Endothelial cell of umbilical vein (primary cell): Measurements from ENCODE around the gene ZNF526. TPM values are rescaled to one million over a fixed set of nuclear protein-coding genes. Genes with fewer than 3 reads are reported as not detected.

Source experiments
- BruUV-seq: library from RNA; stranded (reverse); fragments of 400-500 nt; replicated peaks from 2 replicates; lab custom pipeline; 2021; lab: Mats Ljungman, UMichigan
- CTCF ChIA-PET: fragments of 300-600, 350-600 bp; sonication (Branson Sonifier 250); formaldehyde crosslinking; loops from one replicate; lab custom pipeline; 2021; ENCODE audit warnings: antibody characterized with exemption, inconsistent platforms; lab: Charles Lee
- POLR2A ChIA-PET: fragments of 300-600, 350-600 bp; sonication (Branson Sonifier 250); formaldehyde crosslinking; loops from one replicate; lab custom pipeline; 2021; ENCODE audit warnings: antibody characterized with exemption, inconsistent platforms; lab: Charles Lee
- DNase-seq: peaks from one replicate; pipeline ENCODE4 v3.0.0-alpha.2; 2011; ENCODE audit warnings: low read depth, low spot score
- FAIRE-seq: peaks from 2 replicates; lab custom pipeline; 2011; peaks lifted over from hg19 to GRCh38; lab: Jason Lieb, UNC
- H2AFZ ChIP-seq: 2 replicates; pipeline ENCODE4 v1.6.0; 2012; ENCODE audit warnings: low read depth, low read length, control low read depth, inconsistent platforms
- H3K27ac ChIP-seq: 2 replicates; pipeline ENCODE4 v1.5.1; 2011; ENCODE audit warnings: low read depth, mild to moderate bottlenecking, control low read depth, low read length, moderate library complexity; ENCODE audit not compliant: insufficient read depth
- H3K27me3 ChIP-seq, 2 experiments: 2 replicates each; pipeline versions ENCODE4 v1.6.0 to v1.6.1; 2011; ENCODE audit warnings: low read length in 2 of 2, mixed read lengths in 1 of 2; ENCODE audit not compliant: control insufficient read depth in 2 of 2, insufficient read depth in 2 of 2
- H3K36me3 ChIP-seq, 2 experiments: 2 replicates in 1 of 2; 3 replicates in 1 of 2; pipeline ENCODE4 v1.5.1; 2011; ENCODE audit warnings: low read length in 2 of 2, mild to moderate bottlenecking in 1 of 2, moderate library complexity in 1 of 2; ENCODE audit not compliant: control insufficient read depth in 2 of 2, insufficient read depth in 2 of 2; ENCODE audit errors: extremely low read depth in 1 of 2
- H3K4me1 ChIP-seq: 3 replicates; pipeline ENCODE4 v1.5.1; 2011; ENCODE audit warnings: mild to moderate bottlenecking, low read length; ENCODE audit not compliant: control insufficient read depth, insufficient read depth; ENCODE audit errors: extremely low read depth
- H3K4me2 ChIP-seq: 2 replicates; pipeline ENCODE4 v1.6.1; 2011; ENCODE audit warnings: low read length, control low read depth, mixed read lengths; ENCODE audit not compliant: insufficient read depth
- H3K4me3 ChIP-seq, 3 experiments: fragments of 200-600 bp in 1 of 3; sonication (generic), shearing (Covaris generic) in 1 of 3; replicated peaks in 1 of 3; 2 replicates each; pipeline ENCODE4 v1.5.1; 2011 to 2016; ENCODE audit warnings: control low read depth in 3 of 3, low read length in 3 of 3, mild to moderate bottlenecking in 2 of 3, inconsistent platforms in 1 of 3, low read depth in 1 of 3, moderate library complexity in 1 of 3; ENCODE audit not compliant: insufficient read depth in 1 of 3
- H3K79me2 ChIP-seq: 2 replicates; pipeline ENCODE4 v1.6.0; 2012; ENCODE audit warnings: low read length, inconsistent platforms; ENCODE audit not compliant: control insufficient read depth, insufficient read depth
- H3K9ac ChIP-seq: replicated peaks from 2 replicates; pipeline ENCODE3; 2011; ENCODE audit warnings: low read length, control low read depth; ENCODE audit not compliant: insufficient read depth; ENCODE audit errors: extremely low read depth
- H3K9me1 ChIP-seq: replicated peaks from 3 replicates; pipeline ENCODE4 v1.6.0; 2011; ENCODE audit warnings: mild to moderate bottlenecking, low read length; ENCODE audit not compliant: control insufficient read depth, insufficient read depth; ENCODE audit errors: extremely low read depth
- H3K9me3 ChIP-seq: replicated peaks from 2 replicates; pipeline ENCODE4 v1.5.1; 2012; ENCODE audit warnings: low read length, inconsistent platforms; ENCODE audit not compliant: control insufficient read depth, insufficient read depth
- H4K20me1 ChIP-seq: replicated peaks from 2 replicates; pipeline ENCODE3; 2011; ENCODE audit warnings: mild to moderate bottlenecking, low read length; ENCODE audit not compliant: control insufficient read depth, insufficient read depth; ENCODE audit errors: extremely low read depth
- EZH2 ChIP-seq: IDR thresholded peaks from 2 replicates; pipeline ENCODE4 v1.6.1; 2012; ENCODE audit warnings: borderline replicate concordance, low read depth, mild to moderate bottlenecking, moderate library complexity, low read length, inconsistent platforms; ENCODE audit not compliant: severe bottlenecking
- FOS ChIP-seq: IDR thresholded peaks from 2 replicates; pipeline ENCODE4 v1.6.1; 2011; ENCODE audit warnings: mild to moderate bottlenecking, low read length, moderate library complexity, borderline replicate concordance; ENCODE audit not compliant: insufficient read depth
- GATA2 ChIP-seq: IDR thresholded peaks from 2 replicates; pipeline ENCODE4 v1.7.0; 2011; ENCODE audit warnings: low read depth, mild to moderate bottlenecking, moderate library complexity, mixed read lengths, low read length; ENCODE audit not compliant: insufficient read length, insufficient read depth
- JUN ChIP-seq: IDR thresholded peaks from 2 replicates; pipeline ENCODE4 v1.6.1; 2011; ENCODE audit warnings: borderline replicate concordance, low read depth; ENCODE audit not compliant: insufficient read length, insufficient read depth
- MYC ChIP-seq: IDR thresholded peaks from one replicate; pipeline ENCODE4 v1.6.1; 2011; ENCODE audit warnings: mild to moderate bottlenecking, low read depth, low read length
- POLR2A ChIP-seq: IDR thresholded peaks from 2 replicates; pipeline ENCODE4 v1.6.1; 2012; ENCODE audit warnings: low read depth, mild to moderate bottlenecking, control low read depth, low read length
- POLR2AphosphoS5 ChIP-seq: IDR thresholded peaks from 2 replicates; pipeline ENCODE4 v1.6.1; 2012; ENCODE audit warnings: low read depth, mild to moderate bottlenecking, control low read depth, low read length, moderate library complexity; ENCODE audit not compliant: insufficient read depth
- dilution Hi-C: fragments of 300-500 bp; cut with MboI; formaldehyde crosslinking; loops from one replicate; pipeline ENCODE4 v1.15.0; 2019; ENCODE audit warnings: low sequenced_read_pairs; ENCODE audit not compliant: extremely low pct_ligation_motif_present
- intact Hi-C: fragments of 100-400 bp; cut with micrococcal nuclease; formaldehyde crosslinking; loops from one replicate; pipeline ENCODE4 v1.10.0; 2022
- polyA plus RNA-seq, 4 experiments: library from polyadenylated mRNA; depleted of rRNA in 3 of 4; stranded (reverse) in 3 of 4; unstranded in 1 of 4; fragments of >200 nt; gene quantifications; 2 replicates each; pipeline versions ENCODE4 v1.2.1 to v1.2.3, GENCODE V29; 2011 to 2012; ENCODE audit warnings: missing spikeins in 1 of 4
- total RNA-seq: library from RNA; stranded (reverse); gene quantifications from 2 replicates; pipeline ENCODE4 v1.2.3, GENCODE V29; 2021
- TF ChIP-seq, protein P1 (sequence below): IDR thresholded peaks from 2 replicates; pipeline ENCODE4 v1.6.1; 2011; ENCODE audit not compliant: insufficient read depth, insufficient read length
- TF ChIP-seq, protein P2 (sequence below), 2 donors: IDR thresholded peaks; 1 replicate in 1 of 2; 2 replicates in 1 of 2; pipeline ENCODE4 v1.5.1; 2011; ENCODE audit warnings: low read length in 2 of 2, mild to moderate bottlenecking in 2 of 2, moderate library complexity in 2 of 2, control low read depth in 1 of 2, inconsistent platforms in 1 of 2, low read depth in 1 of 2; ENCODE audit not compliant: insufficient read depth in 1 of 2; ENCODE audit errors: extremely low read depth in 1 of 2

ZNF526 gene
- total and polyA plus RNA-seq, 2 donors (not counting 3 experiments of a cell fraction or from before 2014, with no cell fraction given): 6.5 to 13.3 TPM

DNA sequence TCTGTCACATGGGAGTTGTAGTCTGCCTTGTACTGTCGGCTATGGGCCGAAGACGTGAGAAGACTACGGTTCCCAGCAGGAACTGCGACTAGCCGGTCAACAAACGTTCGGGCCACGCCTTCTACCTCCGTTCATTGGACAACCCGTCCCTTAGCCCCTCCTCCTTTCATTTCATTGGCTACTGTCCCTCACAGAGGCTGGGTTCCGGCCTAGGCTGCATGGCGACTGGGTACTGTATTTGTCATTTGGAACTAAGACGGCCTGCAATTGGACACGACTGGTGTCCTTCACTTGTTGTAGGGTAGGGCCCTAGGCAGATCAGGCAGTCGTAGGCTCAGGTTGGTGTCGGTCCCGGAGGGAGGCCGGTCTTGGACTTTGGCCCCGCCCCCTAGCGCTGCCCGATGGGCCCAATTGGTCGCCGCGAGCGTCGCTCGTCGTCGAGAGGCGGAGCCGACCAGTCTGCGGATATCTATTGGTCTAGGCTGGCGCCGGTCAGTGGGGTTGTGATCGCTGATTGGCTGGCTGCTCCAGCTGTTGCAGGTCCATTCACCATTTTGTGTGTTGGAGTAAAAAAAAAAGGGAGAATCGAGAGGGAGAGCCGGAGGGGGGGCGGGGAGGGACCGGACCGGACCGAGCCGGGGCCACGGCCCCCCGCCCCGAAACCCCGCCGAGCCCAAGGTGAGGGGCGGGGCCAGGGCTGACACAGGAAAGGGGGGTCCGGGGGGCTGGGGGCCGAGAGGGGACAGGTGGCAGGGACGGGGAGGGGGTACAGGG, 48.8 kb downstream of the ZNF526 start, which contains the start of gene CIC:
Gene CIC (plus strand): TSS at position 549 of the 774 bp plus-strand sequence. CDS start 2,532 bp downstream, outside the sequence.
- peak within 1 kb of the TSS; percentile 87 for H3K9ac ChIP-seq
- peak; percentile 100 for DNase-seq
- peak; percentile 100 for FAIRE-seq
- peaks cover 22% of the 10 kb centered on the region for H3K4me1 ChIP-seq
- TF ChIP-seq, protein P1, sequence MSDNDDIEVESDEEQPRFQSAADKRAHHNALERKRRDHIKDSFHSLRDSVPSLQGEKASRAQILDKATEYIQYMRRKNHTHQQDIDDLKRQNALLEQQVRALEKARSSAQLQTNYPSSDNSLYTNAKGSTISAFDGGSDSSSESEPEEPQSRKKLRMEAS: no peak
- no peak for TF ChIP-seq POLR2AphosphoS5
- TF ChIP-seq POLR2A: no peak
- TF ChIP-seq, protein P2, sequence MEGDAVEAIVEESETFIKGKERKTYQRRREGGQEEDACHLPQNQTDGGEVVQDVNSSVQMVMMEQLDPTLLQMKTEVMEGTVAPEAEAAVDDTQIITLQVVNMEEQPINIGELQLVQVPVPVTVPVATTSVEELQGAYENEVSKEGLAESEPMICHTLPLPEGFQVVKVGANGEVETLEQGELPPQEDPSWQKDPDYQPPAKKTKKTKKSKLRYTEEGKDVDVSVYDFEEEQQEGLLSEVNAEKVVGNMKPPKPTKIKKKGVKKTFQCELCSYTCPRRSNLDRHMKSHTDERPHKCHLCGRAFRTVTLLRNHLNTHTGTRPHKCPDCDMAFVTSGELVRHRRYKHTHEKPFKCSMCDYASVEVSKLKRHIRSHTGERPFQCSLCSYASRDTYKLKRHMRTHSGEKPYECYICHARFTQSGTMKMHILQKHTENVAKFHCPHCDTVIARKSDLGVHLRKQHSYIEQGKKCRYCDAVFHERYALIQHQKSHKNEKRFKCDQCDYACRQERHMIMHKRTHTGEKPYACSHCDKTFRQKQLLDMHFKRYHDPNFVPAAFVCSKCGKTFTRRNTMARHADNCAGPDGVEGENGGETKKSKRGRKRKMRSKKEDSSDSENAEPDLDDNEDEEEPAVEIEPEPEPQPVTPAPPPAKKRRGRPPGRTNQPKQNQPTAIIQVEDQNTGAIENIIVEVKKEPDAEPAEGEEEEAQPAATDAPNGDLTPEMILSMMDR (IDR thresholded peaks at IDR 0.05; ENCODE audit: extremely low read depth in 1 of 2, insufficient read depth in 1 of 2, low read depth in 1 of 2, low read length in 2 of 2): no peak
- TF ChIP-seq FOS: no peak
- no peak for TF ChIP-seq GATA2
- TF ChIP-seq JUN: no peak
- TF ChIP-seq EZH2: no peak
- no peak for TF ChIP-seq MYC
- H3K27ac ChIP-seq: peak within 1 kb of the TSS; percentile 91
- no peaks in the 10 kb centered on the region for H3K9me1 ChIP-seq
- ChIA-PET CTCF (interaction anchor here (1.0 to 3.6 kb wide), 3 partner anchors 11 to 22 kb away, joined by 4 to 23 read pairs (median 5); no protein-coding TSS in a partner anchor), POLR2A (interaction anchor here (1.5 kb wide), 1 partner anchor 11 kb away, joined by 3 read pairs; no protein-coding TSS in a partner anchor)
- intact Hi-C loops (loop anchor here (1.0 kb wide), 4 partner anchors 11 to 33 kb away; partner anchors contain the start of genes ERF, GSK3A, PAFAH1B3 and PRR19), dilution Hi-C loops (no loop called here)
- H3K4me2 ChIP-seq: peak within 1 kb of the TSS; percentile 96
- H2AFZ ChIP-seq: peak within 1 kb of the TSS; percentile 97
- no peaks in the 10 kb centered on the region for H3K9me3 ChIP-seq
- H3K4me3 ChIP-seq: peak within 1 kb of the TSS; percentile 49 to 65 (median 64)
- H3K79me2 ChIP-seq: peaks cover 26% of the 10 kb centered on the region
- BruUV-seq: TSS peak; percentile 79
- H3K27me3 ChIP-seq: no peaks in the 10 kb centered on the region
- H4K20me1 ChIP-seq: no peaks in the 10 kb centered on the region
- peaks cover 4 to 19% of the 10 kb centered on the region in 2 experiments for H3K36me3 ChIP-seq
